Keratinocyte (primary cell): ENCODE data around the gene RAB19. TPM values are rescaled to one million over a fixed set of nuclear protein-coding genes. Genes with fewer than 3 reads are reported as not detected.

Experiments used
- DNase-seq: peaks from one replicate; pipeline ENCODE4 v3.0.0-alpha.2; 2011; ENCODE audit warnings: low read depth, missing footprints, low spot score
- FAIRE-seq: peaks from 2 replicates; lab custom pipeline; 2011; peaks lifted over from hg19 to GRCh38; lab: Jason Lieb, UNC
- H2AFZ ChIP-seq: 2 replicates; pipeline ENCODE4 v1.6.0; 2012; ENCODE audit warnings: low read length, control low read depth, inconsistent platforms; ENCODE audit not compliant: control insufficient read depth
- H3K27ac ChIP-seq: 2 replicates; pipeline ENCODE4 v1.5.1; 2011; ENCODE audit warnings: low read length; ENCODE audit not compliant: control insufficient read depth, insufficient read depth
- H3K27me3 ChIP-seq: 3 replicates; pipeline ENCODE4 v1.6.0; 2011; ENCODE audit warnings: low read length; ENCODE audit not compliant: control insufficient read depth, insufficient read depth; ENCODE audit errors: extremely low read depth
- H3K36me3 ChIP-seq, 2 experiments: 2 replicates in 1 of 2; 3 replicates in 1 of 2; pipeline ENCODE4 v1.5.1; 2011; ENCODE audit warnings: low read length in 2 of 2, mild to moderate bottlenecking in 1 of 2; ENCODE audit not compliant: control insufficient read depth in 2 of 2, insufficient read depth in 2 of 2; ENCODE audit errors: extremely low read depth in 1 of 2
- H3K4me1 ChIP-seq: 3 replicates; pipeline ENCODE4 v1.5.1; 2011; ENCODE audit warnings: low read length; ENCODE audit not compliant: control insufficient read depth, insufficient read depth; ENCODE audit errors: extremely low read depth
- H3K4me2 ChIP-seq: 3 replicates; pipeline ENCODE4 v1.6.0; 2011; ENCODE audit warnings: low read depth, low read length; ENCODE audit not compliant: control insufficient read depth, insufficient read depth; ENCODE audit errors: extremely low read depth
- H3K4me3 ChIP-seq, 3 experiments: fragments of 200-600 bp in 1 of 3; sonication (generic) in 1 of 3; 2 replicates in 2 of 3; 3 replicates in 1 of 3; pipeline ENCODE4 v1.5.1; 2011 to 2016; ENCODE audit warnings: low read length in 3 of 3, mild to moderate bottlenecking in 3 of 3, control low read depth in 2 of 3, inconsistent platforms in 1 of 3, low read depth in 1 of 3, mixed read lengths in 1 of 3, mixed run types in 1 of 3, moderate library complexity in 1 of 3; ENCODE audit not compliant: control insufficient read depth in 2 of 3, insufficient read depth in 2 of 3; ENCODE audit errors: extremely low read depth in 1 of 3
- H3K79me2 ChIP-seq: 2 replicates; pipeline ENCODE4 v1.6.0; 2012; ENCODE audit warnings: low read length; ENCODE audit not compliant: control insufficient read depth, insufficient read depth
- H3K9ac ChIP-seq: 3 replicates; pipeline ENCODE4 v1.6.0; 2011; ENCODE audit warnings: low read length; ENCODE audit not compliant: control insufficient read depth, insufficient read depth; ENCODE audit errors: extremely low read depth
- H3K9me1 ChIP-seq: 3 replicates; pipeline ENCODE4 v1.6.0; 2011; ENCODE audit warnings: low read length; ENCODE audit not compliant: control insufficient read depth, insufficient read depth; ENCODE audit errors: extremely low read depth
- H3K9me3 ChIP-seq: 2 replicates; pipeline ENCODE4 v1.5.1; 2012; ENCODE audit warnings: low read depth, low read length; ENCODE audit not compliant: control insufficient read depth
- H4K20me1 ChIP-seq: 3 replicates; pipeline ENCODE4 v1.6.0; 2011; ENCODE audit warnings: low read length; ENCODE audit not compliant: control insufficient read depth, insufficient read depth; ENCODE audit errors: extremely low read depth
- CTCF ChIP-seq, 3 experiments: IDR thresholded peaks in 1 of 3; conservative IDR thresholded peaks in 1 of 3; optimal IDR thresholded peaks in 1 of 3; 2 replicates in 2 of 3; 3 replicates in 1 of 3; pipeline versions ENCODE3 to v1.5.1; 2011; ENCODE audit warnings: low read length in 3 of 3, mild to moderate bottlenecking in 3 of 3, moderate library complexity in 2 of 3, control low read depth in 1 of 3, inconsistent platforms in 1 of 3; ENCODE audit not compliant: insufficient read depth in 2 of 3; ENCODE audit errors: extremely low read depth in 1 of 3
- EZH2 ChIP-seq: IDR thresholded peaks from one replicate; pipeline ENCODE4 v1.6.1; 2012; ENCODE audit warnings: inconsistent platforms, mild to moderate bottlenecking, low read length, moderate library complexity
- dilution Hi-C: fragments of 300-500 bp; cut with MboI; formaldehyde crosslinking; loops from one replicate; pipeline ENCODE4 v1.7.0; 2020; ENCODE audit warnings: low sequenced_read_pairs; ENCODE audit not compliant: extremely low pct_ligation_motif_present
- polyA plus RNA-seq, 5 experiments: library from polyadenylated mRNA; depleted of rRNA in 3 of 5; stranded (reverse) in 3 of 5; stranded (forward) in 1 of 5; unstranded in 1 of 5; fragments of >200 nt; gene quantifications; 1 replicate in 1 of 5; 2 replicates in 3 of 5; 3 replicates in 1 of 5; pipeline versions ENCODE4 v1.2.1 to v1.2.3, GENCODE V29; 2011 to 2012; ENCODE audit warnings: missing spikeins in 2 of 5, low read depth in 1 of 5, low replicate concordance in 1 of 5

The RAB19 gene
- polyA plus RNA-seq, 1 donor (not counting 4 experiments of a cell fraction or from before 2014, with no cell fraction given), result not detected

- FAIRE-seq (no peak), DNase-seq (no peak)
- H3K4me1 ChIP-seq, result peaks cover 7% of the 10 kb centered on the region
- no peaks in the 10 kb centered on the region for H4K20me1 ChIP-seq
- H3K4me2 ChIP-seq, result no peak overlapping the region
- TF ChIP-seq CTCF (optimal IDR thresholded peaks at IDR 0.05 in 1 of 3, IDR thresholded peaks at IDR 0.05 in 1 of 3, conservative IDR thresholded peaks at IDR 0.05 in 1 of 3; ENCODE audit: extremely low read depth in 1 of 3, insufficient read depth in 2 of 3, low read length in 3 of 3) (no peak), EZH2 (no peak)
- H3K27me3 ChIP-seq, result no peaks in the 10 kb centered on the region
- H3K27ac ChIP-seq, result no peak overlapping the region
- peaks cover 2% of the 10 kb centered on the region for H3K9me1 ChIP-seq
- H3K9ac ChIP-seq, result no peak overlapping the region
- no peaks in the 10 kb centered on the region for H3K79me2 ChIP-seq
- dilution Hi-C loops, result no loop called here
- no peak overlapping the region for H2AFZ ChIP-seq
- H3K36me3 ChIP-seq, result peaks cover 2 to 5% of the 10 kb centered on the region in 2 experiments
- H3K4me3 ChIP-seq, result no peak overlapping the region
- no peaks in the 10 kb centered on the region for H3K9me3 ChIP-seq
Measured at GRCh38 chr7:140369294-140369693, 34.6 kb upstream of the RAB19 start.

- no peaks in the 10 kb centered on the region for H4K20me1 ChIP-seq
- no peaks in the 10 kb centered on the region for H3K4me1 ChIP-seq
- no peaks in the 10 kb centered on the region for H3K27me3 ChIP-seq
- TF ChIP-seq CTCF (optimal IDR thresholded peaks at IDR 0.05 in 1 of 3, IDR thresholded peaks at IDR 0.05 in 1 of 3, conservative IDR thresholded peaks at IDR 0.05 in 1 of 3; ENCODE audit: extremely low read depth in 1 of 3, insufficient read depth in 2 of 3, low read length in 3 of 3) (no peak), EZH2 (no peak)
- no peak overlapping the region for H3K27ac ChIP-seq
- peaks cover 2% of the 10 kb centered on the region for H3K9me1 ChIP-seq
- H3K9me3 ChIP-seq, result no peaks in the 10 kb centered on the region
- H3K9ac ChIP-seq, result no peak overlapping the region
- H2AFZ ChIP-seq, result no peak overlapping the region
- FAIRE-seq (no peak), DNase-seq (no peak)
- dilution Hi-C loops, result no loop called here
- H3K4me2 ChIP-seq, result no peak overlapping the region
- H3K79me2 ChIP-seq, result no peaks in the 10 kb centered on the region
- no peak overlapping the region for H3K4me3 ChIP-seq
- H3K36me3 ChIP-seq, result peaks cover 2 to 6% of the 10 kb centered on the region in 2 experiments
Measured at GRCh38 chr7:140375323-140375722, 28.5 kb upstream of the RAB19 start.
